ENCODE measurements around the gene USP43. TPM values are rescaled to one million over a fixed set of nuclear protein-coding genes. Genes with fewer than 3 reads are reported as not detected.
"Not testable (repeated sequence)": the region's sequence is repeated elsewhere in the genome, so short reads cannot be mapped to it uniquely, and the experiment has no call there.

USP43 gene
- total and polyA plus RNA-seq, 5 donors from 2014 or later: not detected

DNA sequence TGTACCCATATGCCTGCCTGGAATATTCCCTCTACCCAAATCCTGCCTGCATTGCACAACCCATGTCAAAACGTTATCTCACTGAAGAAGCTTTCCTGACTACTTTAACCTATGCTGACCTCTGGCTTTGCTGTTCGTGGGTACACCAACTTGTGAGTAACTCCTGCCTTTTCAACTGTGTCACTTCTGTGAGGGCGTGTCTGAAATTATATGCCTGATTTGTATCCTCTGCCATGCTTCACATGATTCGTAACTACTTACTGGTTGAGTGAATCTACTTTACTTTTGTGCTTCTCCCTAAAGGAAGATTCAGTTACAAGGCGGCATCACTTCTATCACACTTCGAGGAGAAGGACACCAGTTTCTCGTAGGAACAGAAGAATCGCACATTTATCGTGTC is 33.3 kb upstream of the USP43 start:
- ATAC-seq (ENCODE audit: low read depth in 2 of 2): no peak
- peaks cover 0 to 3% (median 0%) of the 10 kb centered on the region in 7 donors for H3K9me3 Mint-ChIP-seq
- Histone ChIP-seq H3K4me3 (ENCODE audit: low read depth, low read length) (no peak overlapping the region), H3K9me3 (ENCODE audit: control insufficient read depth in 2 of 2, low read length in 2 of 2) (no peaks in the 10 kb centered on the region), H3K27me3 (ENCODE audit: control insufficient read depth, insufficient read depth, low read length) (no peaks in the 10 kb centered on the region), H3K27ac (ENCODE audit: insufficient read depth, low read length, poor library complexity, severe bottlenecking) (no peak overlapping the region), H3K4me1 (ENCODE audit: control insufficient read depth, insufficient read depth, low read length, poor library complexity, severe bottlenecking) (no peaks in the 10 kb centered on the region), H3K36me3 (ENCODE audit: control insufficient read depth, insufficient read depth, low read length) (no peaks in the 10 kb centered on the region)
- peaks cover 7% of the 10 kb centered on the region for H3K27me3 Mint-ChIP-seq
- no peaks in the 10 kb centered on the region for H3K36me3 Mint-ChIP-seq
- no peaks in the 10 kb centered on the region for H3K4me1 Mint-ChIP-seq
- no peak for DNase-seq
- H3K27ac Mint-ChIP-seq: no peak overlapping the region
- H3K4me3 Mint-ChIP-seq: no peak overlapping the region

DNA sequence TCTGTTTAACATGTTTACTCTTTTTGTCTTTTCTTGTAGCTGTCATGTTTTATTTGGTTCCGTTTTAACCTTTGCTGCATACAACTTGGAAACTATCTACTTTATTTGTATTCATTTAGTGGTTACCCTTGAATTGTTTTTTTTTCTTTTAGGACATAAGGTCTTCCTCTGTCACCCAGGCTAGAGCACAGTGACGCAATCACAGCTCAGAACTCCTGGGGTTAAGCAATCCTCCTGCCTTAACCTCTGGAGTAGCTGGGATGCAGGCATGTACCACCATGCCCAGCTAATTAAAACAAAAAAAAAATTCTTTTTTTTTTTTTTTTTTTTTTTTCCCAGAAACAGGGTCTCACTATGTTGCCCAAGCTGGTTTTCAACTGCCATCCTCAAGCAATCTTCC is 29.8 kb upstream of the USP43 start:
- Histone ChIP-seq H3K4me1 (ENCODE audit: control insufficient read depth, insufficient read depth, low read length, poor library complexity, severe bottlenecking) (no peaks in the 10 kb centered on the region), H3K9me3 (ENCODE audit: control insufficient read depth in 2 of 2, low read length in 2 of 2) (no peaks in the 10 kb centered on the region), H3K36me3 (ENCODE audit: control insufficient read depth, insufficient read depth, low read length) (no peaks in the 10 kb centered on the region), H3K27ac (ENCODE audit: insufficient read depth, low read length, poor library complexity, severe bottlenecking) (no peak overlapping the region), H3K4me3 (ENCODE audit: low read depth, low read length) (no peak overlapping the region), H3K27me3 (ENCODE audit: control insufficient read depth, insufficient read depth, low read length) (no peaks in the 10 kb centered on the region)
- no peaks in the 10 kb centered on the region for H3K36me3 Mint-ChIP-seq
- H3K4me3 Mint-ChIP-seq: no peak overlapping the region
- no peak for DNase-seq
- no peaks in the 10 kb centered on the region for H3K27me3 Mint-ChIP-seq
- H3K27ac Mint-ChIP-seq: no peak overlapping the region
- no peak for ATAC-seq (ENCODE audit: low read depth in 2 of 2)
- no peaks in the 10 kb centered on the region for H3K4me1 Mint-ChIP-seq
- no peaks in the 10 kb centered on the region for H3K9me3 Mint-ChIP-seq

DNA sequence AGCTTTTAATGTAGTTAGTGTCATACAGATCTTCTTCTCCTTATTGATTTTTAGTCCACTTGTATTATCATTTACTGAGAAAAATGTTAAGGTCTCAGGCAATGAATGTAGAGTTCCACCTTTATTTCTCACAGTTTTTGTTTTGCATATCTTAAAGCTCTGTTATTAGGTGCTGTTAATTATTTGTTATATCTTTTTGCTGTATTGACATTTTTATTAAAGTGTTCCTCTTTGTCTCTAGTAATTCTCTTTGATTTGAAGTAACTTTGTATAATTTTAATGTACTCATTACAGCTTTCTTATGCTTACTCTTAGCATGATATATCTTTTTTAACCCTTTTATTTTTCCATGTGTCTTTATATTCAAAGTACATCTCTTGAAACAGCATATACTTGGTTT is 22.4 kb upstream of the USP43 start:
- H3K4me3 Mint-ChIP-seq: no peak overlapping the region
- H3K27ac Mint-ChIP-seq: no peak overlapping the region

DNA sequence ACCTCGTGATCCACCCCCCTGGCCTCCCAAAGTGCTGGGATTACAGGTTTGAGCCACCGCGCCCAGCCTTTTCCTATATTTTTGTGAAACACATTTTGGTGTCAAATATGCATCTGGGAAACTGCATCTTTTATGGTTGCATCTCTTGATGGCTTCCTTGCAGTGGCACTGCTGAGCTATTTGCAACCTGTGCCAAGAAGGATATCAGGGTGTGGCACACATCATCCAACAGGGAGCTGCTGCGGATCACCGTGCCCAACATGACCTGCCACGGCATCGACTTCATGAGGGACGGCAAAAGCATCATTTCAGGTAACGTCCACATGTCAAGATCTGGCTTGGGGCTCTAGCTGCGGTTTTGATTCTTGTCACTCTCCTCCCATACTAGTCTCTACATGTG is 16.8 kb upstream of the USP43 start:
- DNase-seq: no peak
- peaks cover 5% of the 10 kb centered on the region for H3K27me3 Mint-ChIP-seq
- H3K27me3 ChIP-seq (ENCODE audit: control insufficient read depth, insufficient read depth, low read length): no peaks in the 10 kb centered on the region
- no peak overlapping the region for H3K4me3 Mint-ChIP-seq
- no peak overlapping the region for H3K4me3 ChIP-seq (ENCODE audit: low read depth, low read length)
- H3K4me1 Mint-ChIP-seq: no peaks in the 10 kb centered on the region
- no peaks in the 10 kb centered on the region for H3K4me1 ChIP-seq (ENCODE audit: control insufficient read depth, insufficient read depth, low read length, poor library complexity, severe bottlenecking)
- H3K36me3 ChIP-seq (ENCODE audit: control insufficient read depth, insufficient read depth, low read length): no peaks in the 10 kb centered on the region
- peaks cover 2 to 20% (median 9%) of the 10 kb centered on the region in 7 donors for H3K9me3 Mint-ChIP-seq
- H3K27ac ChIP-seq (ENCODE audit: insufficient read depth, low read length, poor library complexity, severe bottlenecking): no peak overlapping the region
- no peaks in the 10 kb centered on the region for H3K36me3 Mint-ChIP-seq
- peaks cover 9 to 13% of the 10 kb centered on the region in 2 experiments for H3K9me3 ChIP-seq (ENCODE audit: control insufficient read depth in 2 of 2, low read length in 2 of 2)
- no peak overlapping the region for H3K27ac Mint-ChIP-seq
- no peak for ATAC-seq (ENCODE audit: low read depth in 2 of 2)

More for the DNA sequence above, 22.4 kb upstream of the USP43 start:
- H3K27me3 ChIP-seq (ENCODE audit: control insufficient read depth, insufficient read depth, low read length): no peaks in the 10 kb centered on the region
- H3K36me3 ChIP-seq (ENCODE audit: control insufficient read depth, insufficient read depth, low read length): no peaks in the 10 kb centered on the region
- H3K9me3 Mint-ChIP-seq: peaks cover 1 to 31% (median 12%) of the 10 kb centered on the region in 7 donors
- H3K4me1 Mint-ChIP-seq: no peaks in the 10 kb centered on the region
- H3K27ac ChIP-seq (ENCODE audit: insufficient read depth, low read length, poor library complexity, severe bottlenecking): no peak overlapping the region
- ATAC-seq (ENCODE audit: low read depth in 2 of 2): no peak
- H3K27me3 Mint-ChIP-seq: no peaks in the 10 kb centered on the region
- no peaks in the 10 kb centered on the region for H3K36me3 Mint-ChIP-seq
- no peak for DNase-seq
- H3K9me3 ChIP-seq (ENCODE audit: control insufficient read depth in 2 of 2, low read length in 2 of 2): peaks cover 15 to 23% of the 10 kb centered on the region in 2 experiments
- no peaks in the 10 kb centered on the region for H3K4me1 ChIP-seq (ENCODE audit: control insufficient read depth, insufficient read depth, low read length, poor library complexity, severe bottlenecking)
- H3K4me3 ChIP-seq (ENCODE audit: low read depth, low read length): no peak overlapping the region

DNA sequence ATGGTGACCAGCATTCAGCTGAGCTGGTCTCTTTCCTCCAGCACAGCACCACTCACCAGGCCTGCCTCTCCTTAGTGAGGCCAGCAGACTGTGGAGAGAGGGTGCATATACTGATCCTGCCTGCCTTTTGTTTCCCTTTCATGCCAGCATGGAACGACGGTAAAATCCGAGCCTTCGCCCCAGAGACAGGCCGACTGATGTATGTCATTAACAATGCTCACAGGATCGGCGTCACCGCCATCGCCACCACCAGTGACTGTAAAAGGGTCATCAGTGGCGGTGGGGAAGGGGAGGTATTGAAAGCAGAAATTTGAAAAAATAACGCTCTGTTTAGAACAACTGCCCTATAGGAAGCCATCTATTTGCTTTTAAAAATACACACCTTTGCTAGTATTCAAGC is 12.6 kb upstream of the USP43 start:
- H3K4me3 ChIP-seq (ENCODE audit: low read depth, low read length): no peak overlapping the region
- no peaks in the 10 kb centered on the region for H3K36me3 Mint-ChIP-seq
- H3K36me3 ChIP-seq (ENCODE audit: control insufficient read depth, insufficient read depth, low read length): no peaks in the 10 kb centered on the region
- no peak overlapping the region for H3K27ac ChIP-seq (ENCODE audit: insufficient read depth, low read length, poor library complexity, severe bottlenecking)
- H3K4me3 Mint-ChIP-seq: peak overlapping the region in 1 of 4 donors; percentile 15
- H3K9me3 ChIP-seq (ENCODE audit: control insufficient read depth in 2 of 2, low read length in 2 of 2): no peaks in the 10 kb centered on the region
- H3K9me3 Mint-ChIP-seq: peaks cover 0 to 3% (median 1%) of the 10 kb centered on the region in 7 donors
- H3K27ac Mint-ChIP-seq: no peak overlapping the region
- no peaks in the 10 kb centered on the region for H3K4me1 Mint-ChIP-seq
- DNase-seq (no peak), ATAC-seq (ENCODE audit: low read depth in 2 of 2) (no peak)
- peaks cover 14% of the 10 kb centered on the region for H3K27me3 Mint-ChIP-seq
- H3K27me3 ChIP-seq (ENCODE audit: control insufficient read depth, insufficient read depth, low read length): no peaks in the 10 kb centered on the region
- no peaks in the 10 kb centered on the region for H3K4me1 ChIP-seq (ENCODE audit: control insufficient read depth, insufficient read depth, low read length, poor library complexity, severe bottlenecking)

DNA sequence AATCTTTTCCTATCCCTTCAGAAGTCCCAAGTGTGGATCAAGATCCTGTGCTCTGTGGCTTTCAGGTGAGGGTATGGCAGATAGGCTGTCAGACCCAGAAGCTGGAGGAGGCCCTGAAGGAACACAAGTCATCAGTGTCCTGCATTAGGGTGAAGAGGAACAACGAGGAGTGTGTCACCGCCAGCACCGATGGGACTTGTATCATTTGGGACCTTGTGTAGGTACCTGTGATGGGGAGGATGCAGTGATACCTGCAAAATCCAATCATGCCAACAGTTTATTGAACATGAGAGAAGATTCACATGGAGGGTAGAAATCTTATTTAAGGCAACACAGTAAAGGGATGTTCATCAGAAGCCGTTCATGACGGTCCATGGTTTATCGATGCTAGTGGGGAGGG is 10.0 kb upstream of the USP43 start:
- Mint-ChIP-seq H3K27me3 (peaks cover 14% of the 10 kb centered on the region), H3K36me3 (no peaks in the 10 kb centered on the region)
- no peaks in the 10 kb centered on the region for H3K4me1 ChIP-seq (ENCODE audit: control insufficient read depth, insufficient read depth, low read length, poor library complexity, severe bottlenecking)

DNA sequence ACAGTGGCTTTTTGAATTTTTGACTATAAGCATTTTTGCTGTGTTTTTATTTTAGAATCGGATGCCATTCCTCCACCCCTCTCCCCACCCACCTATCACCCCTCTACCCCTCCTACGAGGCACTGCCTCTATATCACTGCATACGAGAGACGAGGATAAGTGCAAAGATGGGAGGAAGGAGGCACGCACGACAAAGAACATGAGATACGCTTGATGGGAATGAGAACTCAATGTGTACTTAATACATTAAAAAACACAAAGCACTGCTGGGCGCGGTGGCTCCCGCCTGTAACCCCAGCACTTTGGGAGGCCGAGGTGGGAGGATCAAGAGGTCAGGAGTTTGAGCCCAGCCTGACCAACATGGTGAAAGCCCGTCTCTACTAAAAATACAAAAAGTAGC is 8.8 kb upstream of the USP43 start:
- Mint-ChIP-seq H3K27me3 (peaks cover 11% of the 10 kb centered on the region), H3K4me1 (no peaks in the 10 kb centered on the region), H3K36me3 (no peaks in the 10 kb centered on the region), H3K4me3 (no peak overlapping the region), H3K9me3 (peaks cover 0 to 2% (median 0%) of the 10 kb centered on the region in 7 donors), H3K27ac (no peak overlapping the region)
- H3K9me3 ChIP-seq (ENCODE audit: control insufficient read depth in 2 of 2, low read length in 2 of 2): no peaks in the 10 kb centered on the region
- H3K4me3 ChIP-seq (ENCODE audit: low read depth, low read length): no peak overlapping the region
- no peak for ATAC-seq (ENCODE audit: low read depth in 2 of 2)
- no peaks in the 10 kb centered on the region for H3K36me3 ChIP-seq (ENCODE audit: control insufficient read depth, insufficient read depth, low read length)
- no peak for DNase-seq
- no peaks in the 10 kb centered on the region for H3K4me1 ChIP-seq (ENCODE audit: control insufficient read depth, insufficient read depth, low read length, poor library complexity, severe bottlenecking)
- H3K27me3 ChIP-seq (ENCODE audit: control insufficient read depth, insufficient read depth, low read length): peaks cover 2% of the 10 kb centered on the region
- H3K27ac ChIP-seq (ENCODE audit: insufficient read depth, low read length, poor library complexity, severe bottlenecking): no peak overlapping the region

More for the DNA sequence above, 10.0 kb upstream of the USP43 start:
- no peaks in the 10 kb centered on the region for H3K36me3 ChIP-seq (ENCODE audit: control insufficient read depth, insufficient read depth, low read length)
- no peak for DNase-seq
- no peak for ATAC-seq (ENCODE audit: low read depth in 2 of 2)
- no peaks in the 10 kb centered on the region for H3K9me3 ChIP-seq (ENCODE audit: control insufficient read depth in 2 of 2, low read length in 2 of 2)
- H3K4me3 Mint-ChIP-seq: no peak overlapping the region
- no peak overlapping the region for H3K4me3 ChIP-seq (ENCODE audit: low read depth, low read length)
- no peak overlapping the region for H3K27ac ChIP-seq (ENCODE audit: insufficient read depth, low read length, poor library complexity, severe bottlenecking)
- H3K27ac Mint-ChIP-seq: no peak overlapping the region
- no peaks in the 10 kb centered on the region for H3K4me1 Mint-ChIP-seq
- peaks cover 0 to 3% (median 0%) of the 10 kb centered on the region in 7 donors for H3K9me3 Mint-ChIP-seq
- peaks cover 2% of the 10 kb centered on the region for H3K27me3 ChIP-seq (ENCODE audit: control insufficient read depth, insufficient read depth, low read length)

DNA sequence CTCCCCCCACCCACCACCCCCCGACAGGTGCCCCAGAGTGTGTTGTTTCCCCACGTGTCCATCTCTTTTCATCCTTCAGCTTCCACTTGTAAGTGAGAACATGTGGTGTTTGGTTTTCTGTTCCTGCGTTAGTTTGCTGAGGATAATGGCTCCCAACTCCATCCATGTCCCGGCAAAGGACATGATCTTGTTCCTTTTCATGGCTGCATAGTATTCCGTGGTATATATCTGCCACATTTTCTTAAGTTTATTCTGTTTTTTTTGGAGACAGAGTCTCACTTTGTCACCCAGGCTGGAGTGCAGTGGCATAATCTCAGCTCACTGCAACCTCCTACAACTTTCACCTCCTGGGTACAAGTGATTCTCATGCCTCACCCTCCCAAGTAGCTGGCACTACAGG is 4.9 kb upstream of the USP43 start:
- H3K4me3 Mint-ChIP-seq; H3K4me3 ChIP-seq (ENCODE audit: low read depth, low read length); H3K27me3 ChIP-seq (ENCODE audit: control insufficient read depth, insufficient read depth, low read length); H3K36me3 ChIP-seq (ENCODE audit: control insufficient read depth, insufficient read depth, low read length); H3K27ac ChIP-seq (ENCODE audit: insufficient read depth, low read length, poor library complexity, severe bottlenecking); ATAC-seq (ENCODE audit: low read depth in 2 of 2); H3K9me3 Mint-ChIP-seq; H3K36me3 Mint-ChIP-seq; DNase-seq; H3K27ac Mint-ChIP-seq; H3K9me3 ChIP-seq (ENCODE audit: control insufficient read depth in 2 of 2, low read length in 2 of 2): not testable (repeated sequence)
- Mint-ChIP-seq H3K4me1 (peaks cover 0 to 13% (median 5%) of the 10 kb centered on the region in 4 donors), H3K27me3 (peaks cover 33% of the 10 kb centered on the region)
- peaks cover 10% of the 10 kb centered on the region for H3K4me1 ChIP-seq (ENCODE audit: control insufficient read depth, insufficient read depth, low read length, poor library complexity, severe bottlenecking)
